Neuronal stem cell (in vitro differentiated cells): ENCODE measurements around the gene PLK3.
A peak's percentile ranks its signal among the peaks of the same experiment; 100 is the strongest.

Source experiments
- DNase-seq: peaks from one replicate; pipeline ENCODE4 v3.0.0-alpha.2; 2013; ENCODE audit warnings: low spot score
- H2AFZ ChIP-seq: one replicate; pipeline ENCODE4 v1.6.1; 2013; ENCODE audit warnings: mild to moderate bottlenecking, low read length, inconsistent platforms
- H2AK5ac ChIP-seq: 2 replicates; pipeline ENCODE4 v1.6.1; 2013; ENCODE audit warnings: low read depth, mild to moderate bottlenecking, inconsistent platforms, low read length, moderate library complexity, mixed read lengths
- H2BK120ac ChIP-seq: 2 replicates; pipeline ENCODE4 v1.6.1; 2013; ENCODE audit warnings: low read depth, mild to moderate bottlenecking, inconsistent platforms, low read length, moderate library complexity, mixed read lengths
- H2BK12ac ChIP-seq: one replicate; pipeline ENCODE4 v1.6.1; 2013; ENCODE audit warnings: low read length, inconsistent platforms
- H2BK15ac ChIP-seq: 2 replicates; pipeline ENCODE4 v1.6.1; 2013; ENCODE audit warnings: mild to moderate bottlenecking, low read length, inconsistent platforms, mixed read lengths
- H2BK5ac ChIP-seq: one replicate; pipeline ENCODE4 v1.6.1; 2013; ENCODE audit warnings: inconsistent platforms, mild to moderate bottlenecking, low read length, moderate library complexity
- H3K14ac ChIP-seq: one replicate; pipeline ENCODE4 v1.6.1; 2013; ENCODE audit warnings: low read length, inconsistent platforms
- H3K18ac ChIP-seq: 2 replicates; pipeline ENCODE4 v1.6.1; 2013; ENCODE audit warnings: low read length, inconsistent platforms
- H3K23ac ChIP-seq: 2 replicates; pipeline ENCODE4 v1.6.1; 2013; ENCODE audit warnings: low read depth, mild to moderate bottlenecking, mixed read lengths, low read length, inconsistent platforms; ENCODE audit not compliant: poor library complexity
- H3K27ac ChIP-seq: replicated peaks from 3 replicates; pipeline ENCODE4 v1.5.1; 2013; ENCODE audit warnings: low read length, inconsistent platforms
- H3K27me3 ChIP-seq, 3 experiments: 2 replicates each; pipeline ENCODE4 v1.6.1; 2013; ENCODE audit warnings: low read length in 3 of 3, mild to moderate bottlenecking in 2 of 3, inconsistent platforms in 1 of 3, low read depth in 1 of 3, mixed read lengths in 1 of 3, moderate library complexity in 1 of 3; ENCODE audit not compliant: control insufficient read depth in 3 of 3, insufficient read depth in 3 of 3
- H3K36me3 ChIP-seq, 2 donors: replicated peaks in 1 of 2; 2 replicates each; pipeline ENCODE4 v1.6.1; 2013; ENCODE audit warnings: low read length in 2 of 2; ENCODE audit not compliant: control insufficient read depth in 2 of 2, insufficient read depth in 2 of 2
- H3K4ac ChIP-seq: 2 replicates; pipeline ENCODE4 v1.6.1; 2013; ENCODE audit warnings: inconsistent platforms, mild to moderate bottlenecking, low read length, moderate library complexity
- H3K4me1 ChIP-seq, 2 donors: 1 replicate in 1 of 2; 2 replicates in 1 of 2; pipeline ENCODE4 v1.6.1; 2013; ENCODE audit warnings: low read length in 2 of 2, low read depth in 1 of 2; ENCODE audit not compliant: control insufficient read depth in 2 of 2, insufficient read depth in 1 of 2
- H3K4me2 ChIP-seq: one replicate; pipeline ENCODE4 v1.6.1; 2013; ENCODE audit warnings: mild to moderate bottlenecking, low read length, inconsistent platforms; ENCODE audit not compliant: insufficient read depth, poor library complexity, severe bottlenecking
- H3K4me3 ChIP-seq, 2 donors: 2 replicates each; pipeline ENCODE4 v1.5.1; 2013; ENCODE audit warnings: low read length in 2 of 2, mild to moderate bottlenecking in 2 of 2, inconsistent platforms in 1 of 2, moderate library complexity in 1 of 2
- H3K79me1 ChIP-seq: one replicate; pipeline ENCODE4 v1.6.1; 2013; ENCODE audit warnings: low read depth, mild to moderate bottlenecking, inconsistent platforms, low read length, moderate library complexity
- H3K9ac ChIP-seq: one replicate; pipeline ENCODE4 v1.6.1; 2013; ENCODE audit warnings: mild to moderate bottlenecking, low read depth, low read length, inconsistent platforms; ENCODE audit not compliant: poor library complexity
- H3K9me3 ChIP-seq, 2 donors: replicated peaks in 1 of 2; 2 replicates each; pipeline versions ENCODE3 to v1.6.1; 2013; ENCODE audit warnings: low read length in 2 of 2, mild to moderate bottlenecking in 2 of 2, inconsistent platforms in 1 of 2, low read depth in 1 of 2, mixed read lengths in 1 of 2, moderate library complexity in 1 of 2; ENCODE audit not compliant: control insufficient read depth in 2 of 2, insufficient read depth in 1 of 2
- H4K8ac ChIP-seq: one replicate; pipeline ENCODE4 v1.6.1; 2013; ENCODE audit warnings: low read depth, mild to moderate bottlenecking, inconsistent platforms, low read length, moderate library complexity
- H4K91ac ChIP-seq: one replicate; pipeline ENCODE4 v1.6.1; 2013; ENCODE audit warnings: low read length, low read depth, mild to moderate bottlenecking, inconsistent platforms; ENCODE audit not compliant: poor library complexity
- WGBS, 2 donors: extraction: QIAGEN DNeasy Blood & Tissue Kit; methylation state at CpG; one replicate each; pipeline ENCODE4 v1.1.7; 2013; ENCODE audit warnings: missing lambda C conversion rate in 2 of 2, mixed read lengths in 1 of 2; ENCODE audit not compliant: insufficient read length in 2 of 2, insufficient replicate concordance in 1 of 2; ENCODE audit errors: extremely low coverage in 2 of 2; 5-methylcytosine and 5-hydroxymethylcytosine counted together

Gene PLK3

GRCh38 chr1:44802306-44803061, 2.3 kb downstream of the PLK3 start:
- no peak overlapping the region for H2AFZ ChIP-seq
- H3K9me3 ChIP-seq, result no peaks in the 10 kb centered on the region
- H3K79me1 ChIP-seq, result peaks cover 6% of the 10 kb centered on the region
- H3K23ac ChIP-seq, result peak overlapping the region; percentile 46
- peak overlapping the region; percentile 8 for H3K4ac ChIP-seq
- no peaks in the 10 kb centered on the region for H3K27me3 ChIP-seq
- H3K9ac ChIP-seq, result peak overlapping the region; percentile 73
- peak overlapping the region; percentile 100 for H2AK5ac ChIP-seq
- H3K14ac ChIP-seq, result peak overlapping the region; percentile 32
- H3K4me2 ChIP-seq, result peak overlapping the region; percentile 47
- H3K27ac ChIP-seq, result peak overlapping the region; percentile 81
- peak overlapping the region; percentile 83 for H2BK120ac ChIP-seq
- H3K18ac ChIP-seq, result peak overlapping the region; percentile 95
- peaks cover 22 to 41% of the 10 kb centered on the region in 2 donors for H3K36me3 ChIP-seq
- no CpG with 5 or more reads among the region's 13 CpGs for WGBS, 2 donors
- no peak overlapping the region for H4K8ac ChIP-seq
- no peak overlapping the region for H4K91ac ChIP-seq
- H3K4me3 ChIP-seq, result peak overlapping the region in 1 of 2 donors; percentile 30
- peak overlapping the region; percentile 92 for H2BK15ac ChIP-seq
- peak overlapping the region; percentile 88 for H2BK5ac ChIP-seq
- peak overlapping the region; percentile 76 for H2BK12ac ChIP-seq
- peaks cover 30 to 32% of the 10 kb centered on the region in 2 donors for H3K4me1 ChIP-seq
- DNase-seq, result peak; percentile 84

GRCh38 chr1:44803062-44803311, 2.8 kb downstream of the PLK3 start:
- Histone ChIP-seq H3K18ac (peak overlapping the region; percentile 95), H3K4me3 (no peak overlapping the region)

DNA sequence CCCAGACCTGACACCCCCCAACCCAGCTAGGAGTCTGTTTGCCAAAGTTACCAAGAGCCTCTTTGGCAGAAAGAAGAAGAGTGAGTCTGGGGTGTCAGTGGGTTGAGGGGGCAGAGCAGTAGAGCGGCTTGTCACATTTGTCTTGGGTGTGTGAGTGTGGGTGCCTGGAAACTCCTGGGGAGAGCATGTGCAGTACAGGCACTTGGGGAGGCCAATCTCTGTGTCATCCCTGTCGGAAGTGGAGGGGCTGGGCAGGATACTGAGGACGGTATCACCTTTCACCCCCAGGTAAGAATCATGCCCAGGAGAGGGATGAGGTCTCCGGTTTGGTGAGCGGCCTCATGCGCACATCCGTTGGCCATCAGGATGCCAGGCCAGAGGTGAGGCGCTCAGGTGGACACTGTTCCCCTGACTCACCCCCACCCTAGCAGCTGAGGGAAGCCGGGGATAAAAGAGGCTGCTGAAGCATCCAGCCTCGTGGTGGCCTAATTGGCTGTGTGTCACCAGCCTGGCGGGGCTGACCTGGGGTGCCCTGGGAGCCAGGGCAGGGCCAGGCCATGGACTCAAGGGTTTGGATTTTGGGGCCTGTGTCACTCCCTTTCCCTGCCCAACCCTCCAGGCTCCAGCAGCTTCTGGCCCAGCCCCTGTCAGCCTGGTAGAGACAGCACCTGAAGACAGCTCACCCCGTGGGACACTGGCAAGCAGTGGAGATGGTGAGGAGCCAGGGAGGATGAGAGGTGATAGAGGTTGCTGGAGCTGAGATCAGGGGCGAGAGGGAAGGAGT, 3.3 kb downstream of the PLK3 start:
- Histone ChIP-seq H4K8ac (no peak overlapping the region), H4K91ac (no peak overlapping the region), H3K4ac (peak overlapping the region; percentile 14), H3K36me3 (peaks cover 22 to 41% of the 10 kb centered on the region in 2 donors), H3K9ac (peak overlapping the region; percentile 32), H2BK12ac (peak overlapping the region; percentile 96), H3K79me1 (peaks cover 6% of the 10 kb centered on the region), H3K4me2 (no peak overlapping the region), H2AK5ac (peak overlapping the region; percentile 100), H3K18ac (peak overlapping the region; percentile 95), H2BK120ac (peak overlapping the region; percentile 83), H3K23ac (peak overlapping the region; percentile 44), H3K4me1 (peaks cover 38 to 39% of the 10 kb centered on the region in 2 donors), H3K27ac (peak overlapping the region; percentile 81), H3K14ac (peak overlapping the region; percentile 32), H2BK15ac (peak overlapping the region; percentile 92), H3K9me3 (no peaks in the 10 kb centered on the region), H3K4me3 (no peak overlapping the region), H3K27me3 (no peaks in the 10 kb centered on the region), H2BK5ac (peak overlapping the region; percentile 88), H2AFZ (no peak overlapping the region)
- no peak for DNase-seq
- WGBS, 2 donors, result no CpG with 5 or more reads among the region's 13 CpGs

More at GRCh38 chr1:44803062-44803311, 2.8 kb downstream of the PLK3 start:
- WGBS, 2 donors, result no CpG with 5 or more reads among the region's 9 CpGs
- H3K14ac ChIP-seq, result peak overlapping the region; percentile 32
- H3K4ac ChIP-seq, result peak overlapping the region; percentile 8
- no peak for DNase-seq
- peaks cover 6% of the 10 kb centered on the region for H3K79me1 ChIP-seq
- H2AFZ ChIP-seq, result no peak overlapping the region
- no peaks in the 10 kb centered on the region for H3K9me3 ChIP-seq
- peak overlapping the region; percentile 88 for H2BK5ac ChIP-seq
- peaks cover 35 to 36% of the 10 kb centered on the region in 2 donors for H3K4me1 ChIP-seq
- H3K36me3 ChIP-seq, result peaks cover 22 to 41% of the 10 kb centered on the region in 2 donors
- H3K23ac ChIP-seq, result peak overlapping the region; percentile 46
- peak overlapping the region; percentile 32 for H3K9ac ChIP-seq
- peak overlapping the region; percentile 81 for H3K27ac ChIP-seq
- no peaks in the 10 kb centered on the region for H3K27me3 ChIP-seq
- H2BK120ac ChIP-seq, result peak overlapping the region; percentile 83
- H4K91ac ChIP-seq, result no peak overlapping the region
- no peak overlapping the region for H4K8ac ChIP-seq
- peak overlapping the region; percentile 47 for H3K4me2 ChIP-seq
- peak overlapping the region; percentile 100 for H2AK5ac ChIP-seq
- peak overlapping the region; percentile 92 for H2BK15ac ChIP-seq
- H2BK12ac ChIP-seq, result peak overlapping the region; percentile 76
